Colonic mucosa (tissue), 4 donors: ENCODE results near the gene MYH15. TPM values are rescaled to one million over a fixed set of nuclear protein-coding genes. Genes with fewer than 3 reads are reported as not detected.

ENCODE experiments used
- DNase-seq: peaks from one replicate; pipeline ENCODE4 v3.0.0-alpha.2; 2020
- H3K27ac ChIP-seq: fragments of 200-600 bp; one replicate; pipeline ENCODE4 v1.8.0; 2021
- H3K27me3 ChIP-seq: fragments of 200-600 bp; one replicate; pipeline ENCODE4 v1.8.0; 2021
- H3K36me3 ChIP-seq: fragments of 200-600 bp; one replicate; pipeline ENCODE4 v1.8.0; 2021
- H3K4me1 ChIP-seq: fragments of 200-600 bp; one replicate; pipeline ENCODE4 v1.8.0; 2021; ENCODE audit warnings: mild to moderate bottlenecking
- H3K4me3 ChIP-seq: fragments of 200-600 bp; one replicate; pipeline ENCODE4 v1.8.0; 2021
- H3K9ac ChIP-seq, 2 donors: one replicate each; pipeline ENCODE4 v1.7.0; 2013; ENCODE audit warnings: control low read depth in 2 of 2, low read depth in 2 of 2, low read length in 2 of 2
- H3K9me3 ChIP-seq: fragments of 200-600 bp; one replicate; pipeline ENCODE4 v1.8.0; 2021
- CTCF ChIP-seq: fragments of 200-600 bp; IDR thresholded peaks from one replicate; pipeline ENCODE4 v1.8.0; 2022; ENCODE audit warnings: antibody characterized with exemption, mild to moderate bottlenecking
- intact Hi-C: fragments of 100-400 bp; cut with DNase I; formaldehyde crosslinking; loops from one replicate; pipeline ENCODE4 v1.14.1; 2022
- total RNA-seq, 2 donors: library from RNA; stranded (reverse); fragmentation: NEBNext Ultra II Directional in 1 of 2; extraction: Animal tissue kit (Norgen Biotek cat#: 25700) in 1 of 2; gene quantifications; one replicate each; pipeline ENCODE4 v1.2.1, GENCODE V29; 2021
- donor health status: healthy.
- donor health status: DM: no; HTN: no; CAD: no.
- donor health status: DM: no; HTN: no; CAD: no.

Gene MYH15
- total RNA-seq, 2 donors from 2014 or later = 0.13 to 0.44 TPM

GRCh38 chr3:108493862-108494261, 16.5 kb downstream of the MYH15 start:
- Histone ChIP-seq H3K36me3 (no peaks in the 10 kb centered on the region), H3K27me3 (no peaks in the 10 kb centered on the region), H3K4me3 (no peak overlapping the region), H3K4me1 (no peaks in the 10 kb centered on the region), H3K27ac (no peak overlapping the region), H3K9ac (no peak overlapping the region), H3K9me3 (no peaks in the 10 kb centered on the region)
- no peak for TF ChIP-seq CTCF
- peak; percentile 32 for DNase-seq
- intact Hi-C loops = loop anchor here (10.0 kb wide), 1 partner anchor 421 kb away; no protein-coding TSS in a partner anchor

GRCh38 chr3:108491456-108491855, 18.9 kb downstream of the MYH15 start:
- TF ChIP-seq CTCF = no peak

GRCh38 chr3:108489776-108490175, 20.6 kb downstream of the MYH15 start:
- Histone ChIP-seq H3K27ac (no peak overlapping the region), H3K27me3 (no peaks in the 10 kb centered on the region), H3K4me3 (no peak overlapping the region), H3K4me1 (no peaks in the 10 kb centered on the region), H3K36me3 (no peaks in the 10 kb centered on the region), H3K9ac (no peak overlapping the region), H3K9me3 (no peaks in the 10 kb centered on the region)
- TF ChIP-seq CTCF = peak; percentile 56
- peak; percentile 35 for DNase-seq
- intact Hi-C loops = loop anchor here (5.0 to 10.0 kb wide), 3 partner anchors 63 to 555 kb away; no protein-coding TSS in a partner anchor

More at GRCh38 chr3:108491456-108491855, 18.9 kb downstream of the MYH15 start:
- no peak for DNase-seq
- H3K27me3 ChIP-seq = no peaks in the 10 kb centered on the region
- no peaks in the 10 kb centered on the region for H3K9me3 ChIP-seq
- H3K27ac ChIP-seq = no peak overlapping the region
- intact Hi-C loops = loop anchor here (10.0 kb wide), 1 partner anchor 423 kb away; no protein-coding TSS in a partner anchor
- no peaks in the 10 kb centered on the region for H3K4me1 ChIP-seq
- no peak overlapping the region for H3K9ac ChIP-seq
- H3K36me3 ChIP-seq = no peaks in the 10 kb centered on the region
- no peak overlapping the region for H3K4me3 ChIP-seq

- Histone ChIP-seq H3K9ac (no peak overlapping the region), H3K27me3 (no peaks in the 10 kb centered on the region), H3K9me3 (no peaks in the 10 kb centered on the region), H3K4me1 (no peaks in the 10 kb centered on the region), H3K36me3 (no peaks in the 10 kb centered on the region), H3K4me3 (no peak overlapping the region), H3K27ac (no peak overlapping the region)
- DNase-seq = no peak
- no peak for TF ChIP-seq CTCF
- intact Hi-C loops = loop anchor here (5.0 to 10.0 kb wide), 2 partner anchors 64 to 554 kb away; no protein-coding TSS in a partner anchor
Measured at GRCh38 chr3:108488631-108489030, 21.8 kb downstream of the MYH15 start.

- intact Hi-C loops = loop anchor here (5.0 to 10.0 kb wide), 2 partner anchors 65 to 553 kb away; no protein-coding TSS in a partner anchor
- Histone ChIP-seq H3K9me3 (no peaks in the 10 kb centered on the region), H3K27ac (no peak overlapping the region), H3K4me1 (no peaks in the 10 kb centered on the region), H3K4me3 (no peak overlapping the region), H3K27me3 (no peaks in the 10 kb centered on the region), H3K9ac (no peak overlapping the region), H3K36me3 (no peaks in the 10 kb centered on the region)
- DNase-seq = no peak
- no peak for TF ChIP-seq CTCF
Measured at GRCh38 chr3:108487439-108487838, 23.0 kb downstream of the MYH15 start.
